Measurements from ENCODE around the gene SMYD3. TPM values are rescaled to one million over a fixed set of nuclear protein-coding genes. Genes with fewer than 3 reads are reported as not detected.

Gene SMYD3
- total RNA-seq, 2 experiments from 2014 or later, result 22.6 to 24.6 TPM

- intact Hi-C loops (cut with micrococcal nuclease), result no loop called here
- CTCF ChIA-PET, result no interaction called here
- Mint-ChIP-seq H3K4me3 (no peak overlapping the region), H3K36me3 (ENCODE audit: low read depth) (peaks cover 3% of the 10 kb centered on the region), H3K9me3 (no peaks in the 10 kb centered on the region), H3K4me1 (ENCODE audit: low read depth) (no peaks in the 10 kb centered on the region), H3K27ac (no peak overlapping the region), H3K27me3 (no peaks in the 10 kb centered on the region)
- no peak for TF ChIP-seq CTCF (IDR thresholded peaks at IDR 0.05)
- DNase-seq (no peak), ATAC-seq (no peak)
- POLR2A ChIA-PET, result no interaction called here
Observed at GRCh38 chr1:245874942-245875580, 632.0 kb downstream of the SMYD3 start.

DNA sequence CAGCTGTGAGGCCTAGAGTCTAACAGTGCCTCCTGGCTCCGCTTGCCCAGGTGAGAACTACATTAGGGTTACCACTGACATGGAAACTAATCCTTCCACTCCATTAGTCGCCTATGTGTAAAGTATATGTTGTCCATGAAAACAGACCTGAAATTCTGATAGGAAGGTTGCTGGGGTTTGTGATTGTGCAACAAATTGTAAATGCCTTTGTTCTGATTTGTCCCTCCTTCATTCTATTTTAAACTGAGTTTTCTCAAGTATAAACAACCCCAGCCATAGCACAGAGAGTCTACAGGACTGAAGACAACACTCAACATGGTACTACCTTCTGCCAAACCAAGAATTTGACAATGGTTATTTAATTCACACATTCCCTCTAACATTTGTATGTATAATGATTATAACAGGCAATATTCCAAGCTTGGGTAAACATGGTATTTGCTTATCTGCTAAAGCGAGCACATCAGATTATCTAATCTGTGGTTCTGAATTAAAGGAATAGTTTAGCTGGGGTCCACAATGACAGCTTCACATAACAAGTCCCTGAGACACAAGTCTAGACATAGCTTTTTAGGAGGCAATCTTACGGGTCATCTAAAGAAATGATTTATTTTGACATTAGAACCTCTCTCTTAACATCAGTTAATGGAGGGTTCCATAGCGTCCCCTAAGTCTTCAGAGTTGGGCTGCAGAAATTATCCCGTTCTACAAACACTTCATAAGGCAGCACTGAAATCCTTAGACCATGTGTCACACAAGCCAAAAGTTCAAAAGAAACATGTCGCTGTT lies 633.0 kb downstream of the SMYD3 start:
- CTCF ChIA-PET, result no interaction called here
- no peak for DNase-seq

GRCh38 chr1:245873068-245873467 lies 634.0 kb downstream of the SMYD3 start:
- Mint-ChIP-seq H3K4me1 (ENCODE audit: low read depth) (no peaks in the 10 kb centered on the region), H3K9me3 (no peaks in the 10 kb centered on the region), H3K27ac (no peak overlapping the region), H3K36me3 (ENCODE audit: low read depth) (peaks cover 3% of the 10 kb centered on the region), H3K27me3 (no peaks in the 10 kb centered on the region), H3K4me3 (no peak overlapping the region)
- ATAC-seq (no peak), DNase-seq (no peak)
- POLR2A ChIA-PET, result no interaction called here
- CTCF ChIA-PET, result no interaction called here
- intact Hi-C loops (cut with micrococcal nuclease), result no loop called here
- TF ChIP-seq CTCF (IDR thresholded peaks at IDR 0.05), result no peak

More for the DNA sequence above, 633.0 kb downstream of the SMYD3 start:
- Mint-ChIP-seq H3K9me3 (no peaks in the 10 kb centered on the region), H3K27me3 (no peaks in the 10 kb centered on the region), H3K36me3 (ENCODE audit: low read depth) (peaks cover 3% of the 10 kb centered on the region), H3K4me3 (no peak overlapping the region), H3K27ac (no peak overlapping the region), H3K4me1 (ENCODE audit: low read depth) (no peaks in the 10 kb centered on the region)
- intact Hi-C loops (cut with micrococcal nuclease), result no loop called here
- TF ChIP-seq CTCF (IDR thresholded peaks at IDR 0.05), result no peak
- POLR2A ChIA-PET, result no interaction called here
- ATAC-seq, result no peak

DNA sequence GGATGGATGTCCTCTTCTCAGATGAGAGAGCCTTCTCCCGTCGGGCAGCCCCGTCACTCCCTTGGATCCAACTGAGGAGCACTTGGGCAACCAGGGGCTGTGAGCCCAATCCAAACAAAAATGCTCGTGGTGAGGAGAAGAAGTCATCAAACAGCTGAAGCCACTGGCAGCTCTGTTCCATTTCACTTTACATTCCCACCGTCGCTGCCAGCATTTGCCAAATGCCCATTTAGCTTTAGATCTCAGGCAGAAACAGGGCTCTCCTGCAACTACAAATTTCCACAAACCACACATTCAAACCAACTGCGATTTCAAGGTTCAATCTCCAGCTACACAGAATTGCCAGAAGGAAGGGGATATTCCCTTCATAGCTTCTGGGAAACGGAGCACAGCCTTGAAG lies 634.6 kb downstream of the SMYD3 start:
- DNase-seq (no peak), ATAC-seq (no peak)
- peaks cover 3% of the 10 kb centered on the region for H3K36me3 Mint-ChIP-seq (ENCODE audit: low read depth)
- no peaks in the 10 kb centered on the region for H3K27me3 Mint-ChIP-seq
- H3K4me1 Mint-ChIP-seq (ENCODE audit: low read depth), result no peaks in the 10 kb centered on the region
- CTCF ChIA-PET, result no interaction called here
- H3K27ac Mint-ChIP-seq, result no peak overlapping the region
- no peak overlapping the region for H3K4me3 Mint-ChIP-seq
- TF ChIP-seq CTCF (IDR thresholded peaks at IDR 0.05), result no peak
- H3K9me3 Mint-ChIP-seq, result no peaks in the 10 kb centered on the region
- POLR2A ChIA-PET, result no interaction called here
- intact Hi-C loops (cut with micrococcal nuclease), result no loop called here

- CTCF ChIA-PET, result no interaction called here
- ATAC-seq, result no peak
- Mint-ChIP-seq H3K9me3 (no peaks in the 10 kb centered on the region), H3K4me1 (ENCODE audit: low read depth) (no peaks in the 10 kb centered on the region), H3K27ac (no peak overlapping the region), H3K36me3 (ENCODE audit: low read depth) (peaks cover 3% of the 10 kb centered on the region), H3K27me3 (no peaks in the 10 kb centered on the region), H3K4me3 (no peak overlapping the region)
- no peak for TF ChIP-seq CTCF (IDR thresholded peaks at IDR 0.05)
- intact Hi-C loops (cut with micrococcal nuclease), result no loop called here
- no peak for DNase-seq
- POLR2A ChIA-PET, result no interaction called here
Observed at GRCh38 chr1:245871915-245872314, 635.2 kb downstream of the SMYD3 start.
